Ishikawa (cell line): ENCODE results near the gene RET.

Experiments used
- CEBPB ChIP-seq: IDR thresholded peaks from 2 replicates; pipeline ENCODE4 v1.6.1; 2012
- CREB1 ChIP-seq: IDR thresholded peaks from 2 replicates; pipeline ENCODE4 v1.6.1; 2012; ENCODE audit warnings: low read depth
- EGR1 ChIP-seq: IDR thresholded peaks from 2 replicates; pipeline ENCODE4 v1.6.1; 2012
- EP300 ChIP-seq: IDR thresholded peaks from 2 replicates; pipeline ENCODE4 v1.6.1; 2012; ENCODE audit warnings: borderline replicate concordance
- FOXM1 ChIP-seq: IDR thresholded peaks from 2 replicates; pipeline ENCODE4 v1.6.1; 2012; ENCODE audit warnings: low read depth, borderline replicate concordance
- MAX ChIP-seq: IDR thresholded peaks from 2 replicates; pipeline ENCODE4 v1.6.1; 2012
- NFIC ChIP-seq: IDR thresholded peaks from 2 replicates; pipeline ENCODE4 v1.6.1; 2012
- RAD21 ChIP-seq: IDR thresholded peaks from 2 replicates; pipeline ENCODE4 v1.6.1; 2012; ENCODE audit warnings: low read depth
- REST ChIP-seq: IDR thresholded peaks from 2 replicates; pipeline ENCODE4 v1.6.1; 2012; ENCODE audit warnings: low read depth, mild to moderate bottlenecking
- TAF1 ChIP-seq: IDR thresholded peaks from 2 replicates; pipeline ENCODE4 v1.6.1; 2012; ENCODE audit warnings: low read depth, mild to moderate bottlenecking
- TCF12 ChIP-seq: IDR thresholded peaks from 2 replicates; pipeline ENCODE4 v1.6.1; 2012; ENCODE audit warnings: low read depth
- TEAD4 ChIP-seq: IDR thresholded peaks from 2 replicates; pipeline ENCODE4 v1.6.1; 2012
- YY1 ChIP-seq: IDR thresholded peaks from 2 replicates; pipeline ENCODE4 v1.6.1; 2012; ENCODE audit warnings: low read depth
- ZBTB7A ChIP-seq: IDR thresholded peaks from 2 replicates; pipeline ENCODE4 v1.6.1; 2012; ENCODE audit warnings: low read depth
- TF ChIP-seq, protein P1 (sequence below): IDR thresholded peaks from 2 replicates; pipeline ENCODE4 v1.6.1; 2012

RET gene

DNA sequence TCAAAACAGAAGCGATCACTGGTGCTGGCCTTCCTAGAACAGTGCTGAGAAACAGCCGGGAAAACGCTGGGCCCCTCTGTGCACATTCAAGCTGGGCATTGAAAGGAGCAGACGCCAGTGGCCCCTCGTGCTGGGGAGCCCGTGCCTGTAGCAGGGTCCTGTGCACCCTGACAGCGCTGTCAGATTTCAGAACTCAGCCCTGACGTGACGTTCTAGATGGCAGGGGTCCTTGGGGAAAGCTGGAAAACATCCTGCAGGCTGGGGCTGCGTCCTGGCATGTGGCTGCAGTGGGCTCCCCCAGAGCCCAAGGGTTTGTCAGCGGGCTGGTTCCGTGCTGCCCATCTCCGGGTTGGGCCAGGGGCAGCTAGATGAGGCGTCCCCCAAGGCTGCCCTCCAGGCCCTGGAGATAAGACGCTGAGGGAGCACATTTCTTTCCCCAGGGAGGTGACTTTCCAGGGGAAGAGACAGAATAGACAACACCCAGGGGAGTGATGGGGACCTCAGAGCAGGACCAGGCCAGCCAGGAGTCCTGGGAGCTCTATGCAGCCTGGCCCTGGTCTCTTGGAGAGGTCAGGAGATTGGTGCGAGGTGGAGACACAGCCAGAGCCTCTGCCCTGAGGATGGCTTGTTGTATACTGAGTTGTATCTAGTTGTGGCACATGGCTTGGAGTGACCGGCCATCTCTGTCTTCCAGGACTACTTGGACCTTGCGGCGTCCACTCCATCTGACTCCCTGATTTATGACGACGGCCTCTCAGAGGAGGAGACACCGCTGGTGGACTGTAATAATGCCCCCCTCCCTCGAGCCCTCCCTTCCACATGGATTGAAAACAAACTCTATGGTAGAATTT is 49.2 kb downstream of the RET start:
- no peak for TF ChIP-seq TEAD4
- no peak for TF ChIP-seq ZBTB7A
- no peak for TF ChIP-seq MAX
- TF ChIP-seq, protein P1, sequence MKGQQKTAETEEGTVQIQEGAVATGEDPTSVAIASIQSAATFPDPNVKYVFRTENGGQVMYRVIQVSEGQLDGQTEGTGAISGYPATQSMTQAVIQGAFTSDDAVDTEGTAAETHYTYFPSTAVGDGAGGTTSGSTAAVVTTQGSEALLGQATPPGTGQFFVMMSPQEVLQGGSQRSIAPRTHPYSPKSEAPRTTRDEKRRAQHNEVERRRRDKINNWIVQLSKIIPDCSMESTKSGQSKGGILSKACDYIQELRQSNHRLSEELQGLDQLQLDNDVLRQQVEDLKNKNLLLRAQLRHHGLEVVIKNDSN = no peak
- TF ChIP-seq RAD21 = no peak
- TF ChIP-seq CEBPB = no peak
- no peak for TF ChIP-seq REST
- no peak for TF ChIP-seq TAF1
- no peak for TF ChIP-seq CREB1
- no peak for TF ChIP-seq YY1
- TF ChIP-seq EP300 = no peak

GRCh38 chr10:43126759-43127424 is 50.0 kb downstream of the RET start:
- TF ChIP-seq EGR1 = no peak
- no peak for TF ChIP-seq TEAD4
- TF ChIP-seq NFIC = no peak
- TF ChIP-seq, protein P1 = no peak
- no peak for TF ChIP-seq RAD21
- no peak for TF ChIP-seq EP300
- TF ChIP-seq CEBPB = no peak
- TF ChIP-seq CREB1 = no peak
- no peak for TF ChIP-seq FOXM1
- no peak for TF ChIP-seq YY1
- TF ChIP-seq REST = no peak
- TF ChIP-seq ZBTB7A = no peak

GRCh38 chr10:43127442-43127841 is 50.6 kb downstream of the RET start:
- TF ChIP-seq YY1 (no peak), RAD21 (no peak), TCF12 (no peak), FOXM1 (no peak), REST (no peak)
- TF ChIP-seq, protein P1 = no peak

DNA sequence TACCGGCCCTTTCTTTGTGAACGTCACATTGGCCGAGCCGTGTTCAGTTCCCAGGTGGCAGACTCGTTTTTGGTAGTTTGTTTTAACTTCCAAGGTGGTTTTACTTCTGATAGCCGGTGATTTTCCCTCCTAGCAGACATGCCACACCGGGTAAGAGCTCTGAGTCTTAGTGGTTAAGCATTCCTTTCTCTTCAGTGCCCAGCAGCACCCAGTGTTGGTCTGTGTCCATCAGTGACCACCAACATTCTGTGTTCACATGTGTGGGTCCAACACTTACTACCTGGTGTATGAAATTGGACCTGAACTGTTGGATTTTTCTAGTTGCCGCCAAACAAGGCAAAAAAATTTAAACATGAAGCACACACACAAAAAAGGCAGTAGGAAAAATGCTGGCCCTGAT is 51.5 kb downstream of the RET start:
- TF ChIP-seq ZBTB7A = no peak
- TF ChIP-seq, protein P1 = no peak
- TF ChIP-seq YY1 = no peak
- TF ChIP-seq TEAD4 = no peak
- no peak for TF ChIP-seq RAD21
- TF ChIP-seq EP300 = no peak
- no peak for TF ChIP-seq TCF12
